Measurements from ENCODE around the gene DCAF5.

DNA sequence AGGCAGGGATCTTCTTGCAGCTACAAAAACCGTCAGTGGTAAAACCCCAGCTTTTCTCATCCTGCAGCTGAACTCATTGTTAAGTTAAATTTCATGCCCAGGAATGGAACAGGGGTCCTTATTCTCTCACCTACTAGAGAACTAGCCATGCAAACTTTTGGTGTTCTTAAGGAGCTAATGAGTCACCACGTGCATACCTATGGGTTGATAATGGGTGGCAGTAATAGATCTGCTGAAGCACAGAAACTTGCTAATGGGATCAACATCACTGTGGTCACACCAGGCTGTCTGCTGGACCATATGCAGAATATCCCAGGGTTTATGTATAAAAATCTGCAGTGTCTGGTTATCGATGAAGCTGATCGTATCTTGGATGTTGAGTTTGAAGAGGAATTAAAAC is 68.9 kb downstream of the DCAF5 start:
- TF ChIP-seq POLR2AphosphoS5 (IDR thresholded peaks at IDR 0.05; ENCODE audit: low read depth, low read length) (no peak), POLR2A (IDR thresholded peaks at IDR 0.05; ENCODE audit: low read depth, low read length) (no peak), TAF1 (IDR thresholded peaks at IDR 0.05; ENCODE audit: borderline replicate concordance, low read depth, low read length) (no peak)

Data from GM12892 (cell line).